SK-N-MC (cell line): ENCODE results near the gene SLC9A4.

Source experiments
- DNase-seq: peaks from one replicate; pipeline ENCODE4 v3.0.0-alpha.2; 2011; ENCODE audit warnings: low read depth, low spot score
- H3K27ac ChIP-seq: fragments of 200-600 bp; sonication (generic); 2 replicates; pipeline ENCODE4 v1.5.1; 2016; ENCODE audit warnings: mixed run types
- H3K36me3 ChIP-seq: fragments of 200-600 bp; sonication (generic); 2 replicates; pipeline ENCODE4 v1.6.1; 2017; ENCODE audit warnings: antibody characterized with exemption, low read length, mixed read lengths; ENCODE audit not compliant: insufficient read depth
- H3K4me3 ChIP-seq: fragments of 200-600 bp; sonication (generic); 2 replicates; pipeline ENCODE4 v1.5.1; 2016
- H3K9ac ChIP-seq: fragments of 200-600 bp; sonication (generic); 2 replicates; pipeline ENCODE4 v1.8.0; 2017; ENCODE audit warnings: mixed run types, mixed read lengths; ENCODE audit not compliant: insufficient read length
- H3K9me3 ChIP-seq: fragments of 200-600 bp; sonication (generic); 2 replicates; pipeline ENCODE4 v1.6.1; 2017; ENCODE audit warnings: low read depth, mild to moderate bottlenecking, antibody characterized with exemption, low read length, moderate library complexity, mixed read lengths
- EZH2 ChIP-seq: fragments of 200-600 bp; sonication (generic); IDR thresholded peaks from one replicate; pipeline ENCODE4 v1.6.1; 2017; ENCODE audit warnings: antibody characterized with exemption
- FOXP2 ChIP-seq: optimal IDR thresholded peaks from 2 replicates; pipeline ENCODE3; 2011; ENCODE audit warnings: mild to moderate bottlenecking, moderate library complexity; ENCODE audit not compliant: insufficient read depth; ENCODE audit errors: extremely low read length, control extremely low read depth
- POLR2AphosphoS5 ChIP-seq: IDR thresholded peaks from 2 replicates; pipeline ENCODE4 v1.6.1; 2012; ENCODE audit warnings: mild to moderate bottlenecking, low read depth, low read length, borderline replicate concordance

Gene SLC9A4

GRCh38 chr2:102473020-102473419 lies at the start of gene SLC9A4:
Gene SLC9A4, plus strand, starts transcription at chr2:102473226. Its CDS starts 534 bp downstream, at chr2:102473760.
- H3K9me3 ChIP-seq, result no peaks in the 10 kb centered on the region
- no peak for DNase-seq
- H3K4me3 ChIP-seq, result no peak within 1 kb of the TSS
- no peaks in the 10 kb centered on the region for H3K36me3 ChIP-seq
- no peak within 1 kb of the TSS for H3K27ac ChIP-seq
- no peak within 1 kb of the TSS for H3K9ac ChIP-seq
- TF ChIP-seq POLR2AphosphoS5 (no peak), EZH2 (no peak), FOXP2 (no peak)

GRCh38 chr2:102423368-102423767 lies 49.7 kb upstream of the SLC9A4 start:
- H3K9ac ChIP-seq, result no peak overlapping the region
- H3K36me3 ChIP-seq, result no peaks in the 10 kb centered on the region
- TF ChIP-seq FOXP2 (no peak), EZH2 (no peak), POLR2AphosphoS5 (no peak)
- DNase-seq, result no peak
- H3K9me3 ChIP-seq, result no peaks in the 10 kb centered on the region
- H3K27ac ChIP-seq, result no peak overlapping the region
- H3K4me3 ChIP-seq, result no peak overlapping the region

GRCh38 chr2:102424754-102425153 lies 48.3 kb upstream of the SLC9A4 start:
- Histone ChIP-seq H3K9me3 (no peaks in the 10 kb centered on the region), H3K9ac (no peak overlapping the region), H3K36me3 (no peaks in the 10 kb centered on the region), H3K4me3 (no peak overlapping the region), H3K27ac (no peak overlapping the region)
- no peak for TF ChIP-seq POLR2AphosphoS5
- TF ChIP-seq EZH2, result no peak
- no peak for TF ChIP-seq FOXP2
- DNase-seq, result no peak

- TF ChIP-seq POLR2AphosphoS5, result no peak
- no peak for TF ChIP-seq EZH2
- TF ChIP-seq FOXP2, result no peak
- no peak overlapping the region for H3K27ac ChIP-seq
- H3K36me3 ChIP-seq, result no peaks in the 10 kb centered on the region
- no peak overlapping the region for H3K4me3 ChIP-seq
- no peaks in the 10 kb centered on the region for H3K9me3 ChIP-seq
- no peak overlapping the region for H3K9ac ChIP-seq
- DNase-seq, result no peak
Observed at GRCh38 chr2:102425441-102426132, 47.4 kb upstream of the SLC9A4 start.

GRCh38 chr2:102427249-102427648 lies 45.8 kb upstream of the SLC9A4 start:
- DNase-seq, result no peak
- Histone ChIP-seq H3K4me3 (no peak overlapping the region), H3K9ac (no peak overlapping the region), H3K36me3 (no peaks in the 10 kb centered on the region), H3K9me3 (no peaks in the 10 kb centered on the region), H3K27ac (no peak overlapping the region)
- TF ChIP-seq POLR2AphosphoS5, result no peak
- no peak for TF ChIP-seq EZH2
- no peak for TF ChIP-seq FOXP2

GRCh38 chr2:102428573-102428972 lies 44.5 kb upstream of the SLC9A4 start:
- Histone ChIP-seq H3K36me3 (no peaks in the 10 kb centered on the region), H3K9ac (no peak overlapping the region), H3K27ac (no peak overlapping the region), H3K4me3 (no peak overlapping the region), H3K9me3 (no peaks in the 10 kb centered on the region)
- TF ChIP-seq POLR2AphosphoS5 (no peak), EZH2 (no peak), FOXP2 (no peak)
- no peak for DNase-seq

GRCh38 chr2:102432386-102432785 lies 40.6 kb upstream of the SLC9A4 start:
- no peaks in the 10 kb centered on the region for H3K36me3 ChIP-seq
- no peaks in the 10 kb centered on the region for H3K9me3 ChIP-seq
- H3K4me3 ChIP-seq, result no peak overlapping the region
- H3K27ac ChIP-seq, result no peak overlapping the region
- no peak for DNase-seq
- no peak overlapping the region for H3K9ac ChIP-seq
- TF ChIP-seq FOXP2 (no peak), EZH2 (no peak), POLR2AphosphoS5 (no peak)

- H3K9me3 ChIP-seq, result no peaks in the 10 kb centered on the region
- TF ChIP-seq FOXP2 (no peak), POLR2AphosphoS5 (no peak), EZH2 (no peak)
- DNase-seq, result no peak
- H3K9ac ChIP-seq, result no peak overlapping the region
- no peak overlapping the region for H3K27ac ChIP-seq
- H3K36me3 ChIP-seq, result no peaks in the 10 kb centered on the region
- H3K4me3 ChIP-seq, result no peak overlapping the region
Observed at GRCh38 chr2:102433973-102434654, 38.9 kb upstream of the SLC9A4 start.
